Spinal cord (tissue), 10 donors: ENCODE results near the gene AK2. TPM values are rescaled to one million over a fixed set of nuclear protein-coding genes. Genes with fewer than 3 reads are reported as not detected.

Experiments used
- DNase-seq, 6 donors: peaks; one replicate each; pipeline versions ENCODE4 v3.0.0 to v3.0.0-alpha.2; 2013 to 2015; ENCODE audit warnings: low spot score in 6 of 6, low read depth in 4 of 6
- H3K27ac ChIP-seq: one replicate; pipeline ENCODE4 v1.5.1; 2013; ENCODE audit warnings: low read depth, low read length, control low read depth
- H3K27me3 ChIP-seq: one replicate; pipeline ENCODE4 v1.6.1; 2013; ENCODE audit warnings: low read length; ENCODE audit not compliant: control insufficient read depth, insufficient read depth
- H3K36me3 ChIP-seq: one replicate; pipeline ENCODE4 v1.6.1; 2013; ENCODE audit warnings: low read length; ENCODE audit not compliant: control insufficient read depth, insufficient read depth
- H3K4me1 ChIP-seq: one replicate; pipeline ENCODE4 v1.6.1; 2013; ENCODE audit warnings: low read length; ENCODE audit not compliant: control insufficient read depth, insufficient read depth
- H3K4me3 ChIP-seq: one replicate; pipeline ENCODE4 v1.5.1; 2013; ENCODE audit warnings: low read depth, low read length, control low read depth
- H3K9me3 ChIP-seq: one replicate; pipeline ENCODE4 v1.6.1; 2013; ENCODE audit warnings: low read length; ENCODE audit not compliant: control insufficient read depth, insufficient read depth
- WGBS: methylation state at CpG from one replicate; pipeline ENCODE4 v1.1.5; 2013; ENCODE audit warnings: missing lambda C conversion rate; ENCODE audit not compliant: insufficient coverage; 5-methylcytosine and 5-hydroxymethylcytosine counted together
- polyA plus RNA-seq, 2 donors: library from polyadenylated mRNA; unstranded; fragments of 120-200 nt; gene quantifications; one replicate each; pipeline ENCODE4 v1.2.1, GENCODE V29; 2013; ENCODE audit not compliant: insufficient read length in 2 of 2
- total RNA-seq, 2 donors: library from RNA; depleted of rRNA in 1 of 2; stranded (reverse); fragments of 120-200 nt in 1 of 2; fragments of >200 nt in 1 of 2; gene quantifications; one replicate each; pipeline versions ENCODE4 v1.2.3 to v1.2.4, GENCODE V29; 2013 to 2014
- donor health status: healthy.

Gene AK2
- total and polyA plus RNA-seq, 4 donors: 57.1 to 135 (median 118) TPM

DNA sequence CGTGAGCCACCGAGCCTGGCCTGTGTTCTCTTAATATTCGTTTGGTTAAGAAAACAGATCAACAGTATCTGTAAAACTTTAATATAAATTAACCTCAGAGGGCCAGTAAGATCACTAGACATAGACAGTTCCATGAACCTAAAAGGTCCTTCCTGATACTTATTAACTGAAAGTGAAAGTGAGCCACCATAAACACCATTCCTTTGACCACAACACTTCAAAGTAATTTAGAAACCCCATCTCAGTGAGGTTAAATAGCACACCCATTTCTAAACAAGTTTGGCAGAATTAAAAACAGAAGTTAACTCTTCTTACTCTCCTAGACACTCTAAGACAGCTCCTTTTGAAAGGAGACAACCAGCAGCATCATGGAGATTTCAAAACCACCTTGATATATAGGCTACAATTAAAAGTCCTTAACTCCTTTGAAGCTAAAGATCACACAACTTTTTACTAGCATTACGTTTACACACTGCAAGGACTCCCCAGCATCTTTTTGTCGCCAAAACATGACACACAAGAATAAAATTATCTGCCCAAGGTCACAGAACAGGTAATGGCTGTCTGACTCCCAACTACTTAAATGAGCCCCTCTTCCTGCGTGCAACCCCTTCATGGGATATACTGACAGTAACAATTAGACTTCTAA, 74.3 kb downstream of the AK2 start:
- WGBS: 47% methylated on average over 2 of the region's 6 CpGs

GRCh38 chr1:32960819-32961355, 75.8 kb downstream of the AK2 start:
- H3K27me3 ChIP-seq: no peaks in the 10 kb centered on the region
- peaks cover 17% of the 10 kb centered on the region for H3K4me1 ChIP-seq
- peaks cover 2% of the 10 kb centered on the region for H3K9me3 ChIP-seq
- WGBS: 65% methylated on average over 6 of the region's 8 CpGs
- H3K36me3 ChIP-seq: no peaks in the 10 kb centered on the region
- DNase-seq: peak in 1 of 6 donors; percentile 34
- H3K27ac ChIP-seq: no peak overlapping the region
- no peak overlapping the region for H3K4me3 ChIP-seq

More for the DNA sequence above, 74.3 kb downstream of the AK2 start:
- no peaks in the 10 kb centered on the region for H3K27me3 ChIP-seq
- H3K36me3 ChIP-seq: no peaks in the 10 kb centered on the region
- no peak for DNase-seq
- H3K9me3 ChIP-seq: peaks cover 2% of the 10 kb centered on the region
- no peak overlapping the region for H3K27ac ChIP-seq
- H3K4me1 ChIP-seq: peaks cover 17% of the 10 kb centered on the region
- H3K4me3 ChIP-seq: peak overlapping the region; percentile 70

- 50% methylated on average over 1 of the region's 2 CpGs for WGBS
- Histone ChIP-seq H3K36me3 (no peaks in the 10 kb centered on the region), H3K4me1 (peaks cover 17% of the 10 kb centered on the region), H3K4me3 (no peak overlapping the region), H3K27ac (no peak overlapping the region), H3K27me3 (no peaks in the 10 kb centered on the region), H3K9me3 (peaks cover under 1% of the 10 kb centered on the region)
- no peak for DNase-seq
Observed at GRCh38 chr1:32960342-32960741, 76.3 kb downstream of the AK2 start.

DNA sequence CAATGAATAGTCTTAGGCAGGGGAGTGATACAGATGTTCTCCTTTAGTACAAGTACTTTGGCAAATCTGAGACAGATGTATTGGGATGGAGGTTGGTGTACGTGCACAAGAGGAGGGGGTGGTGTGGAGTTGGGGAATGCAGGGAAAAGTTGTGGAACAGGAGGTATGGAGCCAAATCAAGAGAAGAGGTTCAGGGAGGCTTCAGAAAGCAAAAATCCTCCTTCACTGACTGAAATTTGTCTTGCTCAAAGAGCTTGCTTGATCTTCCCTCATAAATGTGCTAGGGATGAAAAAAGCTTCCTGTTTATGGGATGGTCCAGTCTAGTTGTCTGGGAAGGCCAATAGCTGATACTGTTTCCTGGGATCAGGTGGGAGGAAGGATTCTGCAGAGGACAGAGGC, 77.9 kb downstream of the AK2 start:
- DNase-seq: no peak
- Histone ChIP-seq H3K4me1 (peaks cover 17% of the 10 kb centered on the region), H3K36me3 (no peaks in the 10 kb centered on the region), H3K27me3 (no peaks in the 10 kb centered on the region), H3K27ac (no peak overlapping the region), H3K4me3 (no peak overlapping the region), H3K9me3 (no peaks in the 10 kb centered on the region)
- 77% methylated on average over 1 of the region's 1 CpG for WGBS

Other genes starting within 250 kb of the AK2 start
- 10 to 100 TPM; 51.8 to 54.3 TPM for gene YARS1, start 219.5 kb downstream of the AK2 start, total RNA-seq
- 100 to 1,000 TPM in 1 of 2 donors, 10 to 100 TPM in 1; 81.8 to 105 TPM for gene YARS1, start 219.5 kb downstream of the AK2 start, polyA plus RNA-seq
- 10 to 100 TPM; 46.1 to 54.9 TPM for gene S100PBP, start 219.2 kb downstream of the AK2 start, total RNA-seq
- gene S100PBP, start 219.2 kb downstream of the AK2 start, polyA plus RNA-seq: 10 to 100 TPM; 30.2 to 50.7 TPM
- gene FNDC5, start 166.0 kb downstream of the AK2 start, total RNA-seq: 10 to 100 TPM; 44.9 to 82.0 TPM
- 10 to 100 TPM; 64.5 to 76.9 TPM for gene FNDC5, start 166.0 kb downstream of the AK2 start, polyA plus RNA-seq
- gene HPCA, start 150.4 kb downstream of the AK2 start, total RNA-seq: 10 to 100 TPM; 19.3 to 57.0 TPM
- 100 to 1,000 TPM; 177 to 209 TPM for gene HPCA, start 150.4 kb downstream of the AK2 start, polyA plus RNA-seq
- 10 to 100 TPM in 1 of 2 donors, 1 to 10 TPM in 1; 7.1 to 12.1 TPM for gene TMEM54, start 135.5 kb downstream of the AK2 start, total RNA-seq
- gene TMEM54, start 135.5 kb downstream of the AK2 start, polyA plus RNA-seq: 10 to 100 TPM; 31.3 to 34.0 TPM
- gene RNF19B, start 72.1 kb downstream of the AK2 start, total RNA-seq: 10 to 100 TPM; 13.6 to 22.1 TPM
- gene RNF19B, start 72.1 kb downstream of the AK2 start, polyA plus RNA-seq: 10 to 100 TPM; 33.4 to 35.5 TPM
- 10 to 100 TPM; 15.1 to 20.6 TPM for gene AZIN2, start 44.3 kb upstream of the AK2 start, total RNA-seq
- gene AZIN2, start 44.3 kb upstream of the AK2 start, polyA plus RNA-seq: 10 to 100 TPM; 31.1 to 33.2 TPM
- gene TRIM62, start 145.2 kb upstream of the AK2 start, total RNA-seq: 10 to 100 TPM in 1 of 2 donors, 1 to 10 TPM in 1; 6.8 to 11.6 TPM
- 10 to 100 TPM; 17.8 to 20.7 TPM for gene TRIM62, start 145.2 kb upstream of the AK2 start, polyA plus RNA-seq
- 10 to 100 TPM; 10.1 to 31.2 TPM for gene ZNF362, start 219.6 kb upstream of the AK2 start, total RNA-seq
- 10 to 100 TPM; 61.5 to 70.1 TPM for gene ZNF362, start 219.6 kb upstream of the AK2 start, polyA plus RNA-seq